GM06990 (cell line): ENCODE data around the gene TTC31.
"Not testable (repeated sequence)": the region's sequence is repeated elsewhere in the genome, so short reads cannot be mapped to it uniquely, and the experiment has no call there.

ENCODE experiments used
- DNase-seq: peaks from one replicate; pipeline ENCODE4 v3.0.0-alpha.2; 2011; ENCODE audit not compliant: insufficient read length; ENCODE audit errors: extremely low read depth
- H3K27me3 ChIP-seq: replicated peaks from 2 replicates; pipeline ENCODE4 v1.6.0; 2011; ENCODE audit warnings: low read length; ENCODE audit not compliant: control insufficient read depth, insufficient read depth
- H3K36me3 ChIP-seq: 2 replicates; pipeline ENCODE4 v1.5.1; 2011; ENCODE audit warnings: low read length; ENCODE audit not compliant: control insufficient read depth, insufficient read depth
- H3K4me3 ChIP-seq: replicated peaks from 2 replicates; pipeline ENCODE4 v1.5.1; 2011; ENCODE audit warnings: low read depth, mild to moderate bottlenecking, control low read depth, low read length
- TF ChIP-seq, protein P1 (sequence below): IDR thresholded peaks from 2 replicates; pipeline ENCODE4 v1.5.1; 2011; ENCODE audit warnings: low read length, control low read depth, mild to moderate bottlenecking, inconsistent platforms; ENCODE audit not compliant: insufficient read depth, poor library complexity, severe bottlenecking

The TTC31 gene

DNA sequence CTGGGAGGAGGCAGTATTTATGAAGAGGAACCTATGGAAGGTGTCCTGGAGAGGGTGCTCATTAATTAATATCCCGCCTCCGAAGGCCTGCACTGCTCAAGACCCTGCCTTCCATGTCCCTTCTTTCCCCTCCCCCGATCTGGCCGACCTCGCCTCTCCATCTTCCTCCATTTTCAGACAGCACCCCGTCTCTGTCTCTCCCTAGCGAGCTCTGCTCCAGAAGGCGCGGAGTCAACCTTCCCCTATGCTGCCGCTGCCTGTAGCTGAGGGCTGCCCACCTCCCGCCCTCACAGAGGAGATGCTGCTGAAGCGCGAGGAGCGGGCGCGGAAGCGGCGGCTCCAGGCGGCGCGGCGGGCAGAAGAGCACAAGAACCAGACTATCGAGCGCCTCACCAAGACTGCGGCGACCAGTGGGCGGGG lies 25.7 kb upstream of the TTC31 start:
- no peak for DNase-seq
- no peaks in the 10 kb centered on the region for H3K27me3 ChIP-seq
- H3K4me3 ChIP-seq = peak overlapping the region; percentile 79
- peaks cover 9% of the 10 kb centered on the region for H3K36me3 ChIP-seq
- TF ChIP-seq, protein P1, sequence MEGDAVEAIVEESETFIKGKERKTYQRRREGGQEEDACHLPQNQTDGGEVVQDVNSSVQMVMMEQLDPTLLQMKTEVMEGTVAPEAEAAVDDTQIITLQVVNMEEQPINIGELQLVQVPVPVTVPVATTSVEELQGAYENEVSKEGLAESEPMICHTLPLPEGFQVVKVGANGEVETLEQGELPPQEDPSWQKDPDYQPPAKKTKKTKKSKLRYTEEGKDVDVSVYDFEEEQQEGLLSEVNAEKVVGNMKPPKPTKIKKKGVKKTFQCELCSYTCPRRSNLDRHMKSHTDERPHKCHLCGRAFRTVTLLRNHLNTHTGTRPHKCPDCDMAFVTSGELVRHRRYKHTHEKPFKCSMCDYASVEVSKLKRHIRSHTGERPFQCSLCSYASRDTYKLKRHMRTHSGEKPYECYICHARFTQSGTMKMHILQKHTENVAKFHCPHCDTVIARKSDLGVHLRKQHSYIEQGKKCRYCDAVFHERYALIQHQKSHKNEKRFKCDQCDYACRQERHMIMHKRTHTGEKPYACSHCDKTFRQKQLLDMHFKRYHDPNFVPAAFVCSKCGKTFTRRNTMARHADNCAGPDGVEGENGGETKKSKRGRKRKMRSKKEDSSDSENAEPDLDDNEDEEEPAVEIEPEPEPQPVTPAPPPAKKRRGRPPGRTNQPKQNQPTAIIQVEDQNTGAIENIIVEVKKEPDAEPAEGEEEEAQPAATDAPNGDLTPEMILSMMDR = no peak

DNA sequence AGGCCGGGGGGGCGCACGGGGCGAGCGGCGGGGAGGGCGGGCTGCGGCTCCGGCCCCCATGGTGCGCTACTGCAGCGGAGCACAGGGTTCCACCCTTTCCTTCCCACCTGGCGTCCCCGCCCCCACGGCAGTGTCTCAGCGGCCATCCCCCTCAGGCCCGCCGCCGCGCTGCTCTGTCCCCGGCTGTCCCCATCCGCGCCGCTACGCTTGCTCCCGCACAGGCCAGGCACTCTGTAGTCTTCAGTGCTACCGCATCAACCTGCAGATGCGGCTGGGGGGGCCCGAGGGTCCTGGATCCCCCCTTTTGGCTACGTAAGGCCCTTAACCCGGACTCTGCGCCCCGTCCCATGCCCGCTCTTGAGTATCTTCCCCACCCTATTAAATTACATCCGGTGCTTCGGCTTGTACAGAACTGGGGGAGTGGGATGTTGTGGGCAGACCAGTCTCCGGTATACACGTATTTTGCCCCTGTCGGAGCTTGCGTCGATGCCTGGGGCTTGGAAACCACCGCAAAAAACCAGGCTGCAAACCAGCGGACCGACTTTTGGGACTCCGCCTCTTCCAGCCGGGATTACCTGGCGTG lies 25.2 kb upstream of the TTC31 start:
- DNase-seq = peak; percentile 90
- TF ChIP-seq, protein P1 = no peak
- no peaks in the 10 kb centered on the region for H3K27me3 ChIP-seq
- peak overlapping the region; percentile 79 for H3K4me3 ChIP-seq
- peaks cover 13% of the 10 kb centered on the region for H3K36me3 ChIP-seq

DNA sequence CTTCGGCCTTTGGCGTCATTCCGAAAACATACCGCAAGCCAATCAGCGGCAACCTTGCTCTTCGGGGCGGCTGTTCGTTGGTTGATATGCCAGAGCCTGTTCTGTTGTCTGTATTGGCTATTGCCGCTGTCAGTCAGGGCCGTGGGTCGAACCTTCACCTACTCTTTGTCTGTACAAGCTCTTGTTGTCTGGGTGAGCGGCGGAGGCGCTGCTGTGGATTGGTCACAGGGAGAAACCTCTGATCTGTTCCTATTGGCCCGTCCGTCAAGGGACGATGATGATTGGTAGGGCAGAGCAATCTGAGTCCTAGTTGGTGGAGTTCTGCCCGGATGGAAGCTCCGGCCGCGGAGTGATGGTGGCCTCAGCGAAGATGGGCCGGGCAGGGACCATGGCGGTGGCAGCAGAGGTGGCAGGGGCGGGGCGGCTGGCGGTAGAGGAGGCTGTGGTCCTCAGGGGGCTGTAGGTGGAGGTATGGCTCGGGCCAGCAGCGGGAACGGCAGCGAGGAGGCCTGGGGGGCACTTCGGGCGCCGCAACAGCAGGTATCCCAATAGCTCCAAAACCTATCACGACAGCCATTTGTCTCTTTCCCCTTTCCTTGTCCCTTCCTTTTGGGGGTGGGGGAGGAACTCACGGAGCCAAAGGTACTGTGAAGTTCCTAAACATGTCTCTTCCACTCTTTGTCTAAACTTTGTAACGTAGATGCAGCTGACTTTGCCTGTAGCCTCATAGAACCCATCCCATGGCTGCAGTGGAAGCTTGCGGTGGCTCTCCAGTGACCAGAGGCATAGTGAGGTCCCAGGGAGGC lies 24.5 kb upstream of the TTC31 start, which contains the start of gene WBP1:
TSS of gene WBP1 (plus strand) at position 307 of the 806 bp plus-strand sequence. CDS start at position 472, 165 bp downstream.
- TF ChIP-seq, protein P1 = no peak
- DNase-seq = peak; percentile 94
- H3K36me3 ChIP-seq = peaks cover 14% of the 10 kb centered on the region
- H3K4me3 ChIP-seq = peak within 1 kb of the TSS; percentile 98
- no peaks in the 10 kb centered on the region for H3K27me3 ChIP-seq

DNA sequence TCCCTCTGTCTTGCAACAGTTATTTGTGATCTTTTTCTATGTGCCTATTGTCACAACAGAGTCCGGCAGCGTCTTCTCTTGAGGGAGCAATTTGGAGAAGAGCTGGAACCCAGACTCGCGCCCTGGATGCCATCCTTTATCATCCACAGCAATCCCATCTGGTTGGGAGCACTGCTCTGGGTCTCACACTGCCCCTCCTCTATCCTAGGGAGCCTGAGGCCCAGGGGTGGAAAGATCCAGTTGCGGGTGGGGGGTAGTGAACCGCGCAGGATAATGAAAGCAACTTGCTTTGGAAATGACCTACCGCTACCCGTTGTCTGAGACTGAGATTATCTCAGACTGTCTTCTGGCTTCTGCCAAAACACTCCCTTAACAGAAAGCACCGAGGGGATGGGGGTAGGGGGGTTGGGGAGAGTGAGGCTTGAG lies 23.9 kb upstream of the TTC31 start:
- DNase-seq = no peak
- TF ChIP-seq, protein P1 = no peak
- H3K36me3 ChIP-seq = peaks cover 14% of the 10 kb centered on the region

DNA sequence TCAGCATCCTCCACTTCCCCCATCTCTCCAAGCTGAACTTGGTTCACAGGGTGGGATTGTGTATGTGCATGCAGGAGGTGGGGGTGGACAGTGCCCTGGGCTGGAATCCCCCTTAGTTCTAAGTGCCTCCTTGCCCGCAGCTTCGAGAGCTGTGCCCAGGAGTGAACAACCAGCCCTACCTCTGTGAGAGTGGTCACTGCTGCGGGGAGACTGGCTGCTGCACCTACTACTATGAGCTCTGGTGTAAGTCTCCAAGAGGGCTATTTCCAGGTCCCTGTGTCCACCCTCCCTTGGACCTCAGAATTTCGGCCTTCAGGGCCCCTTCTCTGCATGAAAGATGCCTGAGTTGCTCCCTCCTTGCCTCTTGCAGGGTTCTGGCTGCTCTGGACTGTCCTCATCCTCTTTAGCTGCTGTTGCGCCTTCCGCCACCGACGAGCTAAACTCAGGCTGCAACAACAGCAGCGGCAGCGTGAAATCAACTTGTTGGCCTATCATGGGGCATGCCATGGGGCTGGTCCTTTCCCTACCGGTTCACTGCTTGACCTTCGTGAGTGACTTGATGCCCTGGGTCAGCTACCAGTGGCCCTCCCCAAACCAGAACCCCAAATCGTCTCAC lies 23.3 kb upstream of the TTC31 start:
- Histone ChIP-seq H3K36me3 (peaks cover 14% of the 10 kb centered on the region), H3K4me3 (peak overlapping the region; percentile 98)
- not testable (repeated sequence) for H3K27me3 ChIP-seq, DNase-seq

More for the DNA sequence above, 23.9 kb upstream of the TTC31 start:
- H3K4me3 ChIP-seq = peak overlapping the region; percentile 98
- no peaks in the 10 kb centered on the region for H3K27me3 ChIP-seq

DNA sequence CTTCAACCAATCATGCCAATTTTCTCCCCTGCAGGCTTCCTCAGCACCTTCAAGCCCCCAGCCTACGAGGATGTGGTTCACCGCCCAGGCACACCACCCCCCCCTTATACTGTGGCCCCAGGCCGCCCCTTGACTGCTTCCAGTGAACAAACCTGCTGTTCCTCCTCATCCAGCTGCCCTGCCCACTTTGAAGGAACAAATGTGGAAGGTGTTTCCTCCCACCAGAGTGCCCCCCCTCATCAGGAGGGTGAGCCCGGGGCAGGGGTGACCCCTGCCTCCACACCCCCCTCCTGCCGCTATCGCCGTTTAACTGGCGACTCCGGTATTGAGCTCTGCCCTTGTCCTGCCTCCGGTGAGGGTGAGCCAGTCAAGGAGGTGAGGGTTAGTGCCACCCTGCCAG lies 22.7 kb upstream of the TTC31 start:
- not testable (repeated sequence) for DNase-seq, H3K27me3 ChIP-seq

More for the DNA sequence above, 22.7 kb upstream of the TTC31 start:
- H3K36me3 ChIP-seq = peaks cover 14% of the 10 kb centered on the region
- not testable (repeated sequence) for H3K4me3 ChIP-seq
